HuH-7.5 (cell line): Measurements from ENCODE around the gene ISG15.
A peak's percentile ranks its signal among the peaks of the same experiment; 100 is the strongest.

Experiments
- DNase-seq: peaks from one replicate; pipeline ENCODE4 v3.0.0; 2011; ENCODE audit warnings: low spot score

ISG15 gene

DNA sequence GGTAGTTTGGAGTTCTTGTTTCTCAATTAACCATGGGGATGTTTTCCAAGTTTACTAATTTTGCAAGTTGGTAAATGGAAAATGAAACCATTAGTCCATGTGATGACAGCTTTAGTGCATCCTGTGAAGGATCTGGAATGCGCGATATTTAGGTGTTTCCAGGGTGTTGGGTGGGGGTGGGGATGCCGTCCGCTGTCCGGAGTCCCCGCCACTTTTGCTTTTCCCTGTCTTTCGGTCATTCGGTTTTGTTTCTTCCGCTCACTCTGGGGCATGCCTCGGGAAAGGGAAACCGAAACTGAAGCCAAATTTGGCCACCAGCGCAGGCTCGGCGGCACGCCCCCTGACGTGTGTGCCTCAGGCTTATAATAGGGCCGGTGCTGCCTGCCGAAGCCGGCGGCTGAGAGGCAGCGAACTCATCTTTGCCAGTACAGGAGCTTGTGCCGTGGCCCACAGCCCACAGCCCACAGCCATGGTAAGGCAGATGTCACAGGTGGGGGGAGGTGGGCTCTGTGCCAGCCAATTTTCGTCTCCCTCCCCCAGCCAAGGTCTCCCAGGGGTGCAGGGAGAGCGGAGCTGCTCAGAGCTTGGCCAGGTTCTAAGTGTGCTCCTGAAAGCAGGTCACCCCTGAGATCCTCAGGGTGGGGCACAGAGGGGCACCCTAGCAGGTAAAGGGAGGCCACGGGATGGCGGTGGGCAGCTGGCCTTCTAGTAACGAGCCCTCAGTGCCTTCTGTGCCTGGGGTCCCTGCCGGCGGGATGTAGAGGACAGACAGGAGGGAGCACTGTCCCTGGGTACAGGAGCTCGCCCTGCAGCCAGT is at the start of gene ISG15:
Gene ISG15, plus strand, starts transcription at position 393 of the 817 bp plus-strand sequence. Its CDS starts 77 bp downstream, at position 470.
- no peak for DNase-seq

DNA sequence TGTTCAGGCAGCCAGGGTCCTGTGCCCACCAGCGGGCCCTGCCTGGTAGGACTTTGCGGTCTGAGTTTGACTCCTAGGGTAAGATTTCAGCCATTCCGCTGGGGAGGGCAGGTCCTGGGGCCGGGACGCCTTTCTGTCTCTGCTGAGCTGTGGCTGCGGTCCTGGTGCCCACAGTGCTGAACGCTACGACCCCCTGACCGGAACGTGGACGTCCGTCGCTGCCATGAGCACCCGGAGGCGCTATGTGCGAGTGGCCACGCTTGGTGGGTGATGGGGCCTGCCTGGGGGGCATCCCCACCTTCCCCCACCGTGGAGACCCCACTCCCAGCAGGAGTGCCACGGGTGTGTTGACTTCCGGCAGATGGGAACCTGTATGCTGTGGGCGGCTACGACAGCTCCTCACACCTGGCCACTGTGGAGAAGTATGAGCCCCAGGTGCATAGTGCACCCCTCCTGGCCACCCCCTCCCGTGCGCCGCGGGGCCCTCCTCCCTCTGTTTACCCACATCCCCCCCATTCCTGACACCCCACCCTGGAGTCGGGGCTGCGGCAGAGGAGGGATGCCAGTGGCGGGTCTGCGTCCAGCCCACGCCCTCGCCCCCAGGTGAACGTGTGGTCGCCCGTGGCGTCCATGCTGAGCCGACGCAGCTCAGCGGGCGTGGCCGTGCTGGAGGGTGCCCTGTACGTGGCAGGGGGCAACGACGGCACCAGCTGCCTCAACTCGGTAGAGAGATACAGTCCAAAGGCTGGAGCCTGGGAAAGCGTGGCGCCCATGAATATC is 49.4 kb upstream of the ISG15 start:
- no peak for DNase-seq

DNA sequence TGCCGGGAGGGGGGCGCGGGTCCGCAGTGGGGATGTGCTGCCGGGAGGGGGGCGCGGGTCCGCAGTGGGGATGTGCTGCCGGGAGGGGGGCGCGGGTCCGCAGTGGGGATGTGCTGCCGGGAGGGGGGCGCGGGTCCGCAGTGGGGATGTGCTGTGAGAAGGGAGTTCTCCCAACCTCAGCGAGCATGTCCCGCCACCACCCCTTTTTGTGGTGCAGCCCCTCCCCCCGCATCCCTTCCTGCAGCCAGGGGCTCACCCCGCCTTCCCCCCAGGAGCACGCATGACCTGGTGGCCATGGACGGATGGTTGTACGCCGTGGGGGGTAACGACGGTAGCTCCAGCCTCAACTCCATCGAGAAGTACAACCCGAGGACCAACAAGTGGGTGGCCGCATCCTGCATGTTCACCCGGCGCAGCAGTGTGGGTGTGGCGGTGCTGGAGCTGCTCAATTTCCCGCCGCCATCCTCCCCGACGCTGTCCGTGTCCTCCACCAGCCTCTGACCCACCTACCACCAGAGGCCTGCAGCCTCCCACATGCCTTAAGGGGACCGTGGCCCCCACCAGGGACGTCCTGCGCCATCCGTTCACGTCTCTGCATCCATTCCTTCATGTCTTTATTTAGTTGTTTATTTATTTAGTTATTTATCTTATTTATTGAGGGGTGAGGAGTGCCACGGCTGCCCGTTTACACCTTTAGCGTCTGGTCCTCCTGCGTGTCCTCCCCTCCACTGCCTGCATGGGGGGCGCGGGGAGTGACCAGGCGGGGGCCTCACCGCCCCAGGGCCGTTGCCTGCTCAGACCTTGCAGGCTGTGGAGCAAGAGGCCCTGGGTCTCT is 48.4 kb upstream of the ISG15 start:
- DNase-seq: no peak

DNA sequence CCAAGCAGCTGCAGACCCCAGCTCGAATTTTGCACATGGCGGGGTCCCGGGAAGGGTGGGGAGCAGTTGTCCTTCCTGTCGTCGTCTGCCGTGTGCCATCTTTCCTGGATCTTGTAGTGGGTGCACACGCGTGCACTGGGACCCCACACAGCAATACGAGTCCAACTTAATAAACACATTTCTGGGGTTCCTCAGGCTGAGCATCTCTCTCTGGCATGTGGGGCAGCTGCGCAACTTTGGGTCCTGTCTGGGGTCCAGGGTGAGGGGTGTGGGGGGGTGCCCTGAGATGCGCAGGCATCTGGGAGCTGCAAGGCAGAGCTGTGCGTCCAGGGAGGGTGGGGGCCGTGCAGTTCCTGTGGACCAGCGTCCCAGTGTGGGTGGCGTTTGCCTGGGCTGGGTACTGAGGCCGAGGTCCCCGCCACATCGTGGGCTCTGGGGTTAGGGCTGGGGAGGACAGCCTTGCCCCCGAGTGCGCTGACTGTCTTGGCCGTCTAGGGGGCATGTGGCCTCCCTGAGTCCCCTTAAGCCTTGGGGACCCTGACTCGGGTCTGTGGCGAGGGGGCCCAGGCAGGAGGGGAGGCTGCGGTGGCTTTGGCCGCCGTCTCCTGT is 47.7 kb upstream of the ISG15 start:
- no peak for DNase-seq

DNA sequence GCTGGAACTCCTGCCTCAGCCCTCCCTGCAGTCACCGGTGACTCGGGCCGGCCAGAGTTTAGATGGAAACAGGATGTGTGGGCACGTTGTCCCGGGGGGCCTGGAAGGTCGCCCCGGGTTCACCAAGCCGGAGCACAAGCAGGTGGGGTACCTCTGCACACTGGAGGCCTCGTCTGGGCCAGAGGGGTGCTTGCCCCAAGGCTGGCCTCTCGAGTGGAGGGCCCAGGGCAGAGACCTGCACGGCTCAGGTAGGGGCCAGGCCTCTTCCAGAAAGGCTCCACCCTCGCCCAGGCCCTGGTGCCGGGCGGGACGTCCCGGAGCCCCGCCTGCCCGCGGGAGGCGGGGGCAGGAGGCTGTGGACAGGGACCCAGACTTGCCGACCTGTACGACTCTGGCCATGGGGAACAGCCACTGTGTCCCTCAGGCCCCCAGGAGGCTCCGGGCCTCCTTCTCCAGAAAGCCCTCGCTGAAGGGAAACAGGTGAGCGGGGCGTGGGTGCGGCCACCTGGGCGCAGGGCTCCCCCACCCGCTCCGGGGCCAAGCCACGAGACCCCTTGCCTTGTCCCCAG is 47.1 kb upstream of the ISG15 start, which contains the start of gene PLEKHN1:
Gene PLEKHN1, plus strand, starts transcription at position 348 of the 569 bp plus-strand sequence. Its CDS starts 50 bp downstream, at position 398.
- peak; percentile 83 for DNase-seq

DNA sequence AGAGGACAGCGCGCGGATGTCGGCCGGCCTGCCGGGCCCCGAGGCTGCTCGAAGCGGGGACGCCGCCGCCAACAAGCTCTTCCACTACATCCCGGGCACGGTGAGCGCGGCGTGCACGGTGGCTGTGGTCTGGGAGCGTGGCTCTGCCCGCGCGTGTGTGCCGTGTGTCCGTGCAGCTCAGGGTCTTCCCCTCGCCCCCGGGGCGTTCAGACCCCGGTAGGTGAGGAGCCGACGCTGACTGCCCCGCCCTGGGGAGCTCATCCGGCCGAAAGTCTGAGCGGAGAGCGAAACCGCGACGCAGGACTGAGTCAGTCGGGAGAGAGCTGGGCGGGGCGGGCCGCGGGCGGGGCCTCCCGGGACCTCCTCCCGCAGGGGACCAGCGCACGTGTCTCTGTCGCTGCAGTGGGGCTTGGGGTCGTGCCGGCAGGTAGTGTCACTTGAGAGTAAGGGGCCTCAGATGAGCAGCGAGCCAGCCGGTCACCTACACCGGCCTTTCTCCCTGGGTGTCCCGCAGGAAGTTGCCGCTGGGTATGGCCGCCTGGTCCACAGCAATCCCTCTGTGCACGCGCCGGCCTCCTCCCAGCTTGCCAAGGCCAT is 46.5 kb upstream of the ISG15 start:
- peak; percentile 87 for DNase-seq

DNA sequence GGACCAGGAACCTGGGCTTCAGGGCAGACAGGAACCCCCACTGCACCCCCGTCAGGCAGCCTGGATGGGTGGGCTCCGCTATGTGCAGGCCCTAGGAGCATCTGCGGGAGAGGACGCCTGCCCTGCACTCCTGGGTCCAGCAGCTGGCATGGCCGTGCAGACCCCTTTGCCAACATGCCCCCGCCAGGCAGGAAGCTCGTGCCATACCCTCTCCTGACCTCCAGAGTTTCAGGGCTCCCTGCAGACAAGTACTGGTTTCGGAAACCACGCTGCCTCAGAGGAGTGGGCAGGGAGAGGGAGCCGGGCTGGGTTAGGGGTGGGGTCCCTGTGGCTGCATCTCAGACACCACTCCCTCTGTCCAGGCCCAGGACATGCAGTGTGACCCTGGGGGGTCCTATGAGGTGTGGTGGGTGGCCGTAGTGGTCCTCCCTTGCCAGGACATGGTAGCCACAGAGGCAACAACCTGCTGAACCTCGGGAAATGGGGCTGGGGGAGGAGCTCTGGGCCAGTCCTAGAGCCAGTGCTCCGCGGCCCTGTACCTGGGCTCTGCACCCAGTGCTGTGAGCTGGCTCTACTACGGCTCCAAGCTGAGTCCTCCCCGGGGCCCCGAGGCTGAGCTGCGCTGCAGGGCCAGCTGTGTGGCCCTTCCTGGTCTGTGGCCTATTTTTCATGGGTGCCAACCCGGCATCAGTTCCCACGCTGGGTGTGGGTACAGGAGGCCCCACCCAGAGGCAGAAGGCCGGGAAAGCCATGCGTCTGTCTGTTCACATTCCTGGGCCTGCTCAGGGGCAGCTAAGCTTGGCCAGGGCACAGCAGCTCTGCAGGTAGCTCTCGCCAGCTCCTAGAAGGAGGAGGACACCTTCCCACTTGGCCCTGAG is 45.6 kb upstream of the ISG15 start:
- no peak for DNase-seq

DNA sequence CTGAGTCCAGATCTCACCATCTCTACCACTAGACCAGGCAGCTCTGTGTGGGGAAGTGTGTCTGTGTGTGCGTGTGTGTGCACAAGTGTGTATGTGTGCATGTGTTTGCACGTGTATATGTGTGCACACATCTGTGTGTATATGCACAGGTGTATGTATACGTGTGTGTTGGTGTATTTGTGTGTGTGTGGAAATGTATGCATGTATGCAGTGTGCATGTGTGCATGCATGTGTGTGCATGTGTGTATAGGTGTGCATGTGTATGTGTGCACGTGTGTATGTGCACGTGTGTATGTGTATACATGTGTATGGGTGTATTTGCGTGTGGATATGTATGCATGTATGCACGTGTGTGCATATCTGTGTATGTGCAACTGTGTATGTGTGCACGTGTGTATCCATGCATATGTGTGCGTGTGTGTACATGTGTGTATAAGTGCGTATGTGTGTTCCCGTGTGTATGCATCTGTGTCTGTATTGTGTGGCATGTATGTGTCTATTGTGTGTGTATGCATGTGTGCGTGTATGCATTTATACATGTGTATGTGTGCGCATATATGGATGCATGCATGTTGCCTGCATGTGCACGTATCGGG is 43.9 kb upstream of the ISG15 start:
- no peak for DNase-seq

DNA sequence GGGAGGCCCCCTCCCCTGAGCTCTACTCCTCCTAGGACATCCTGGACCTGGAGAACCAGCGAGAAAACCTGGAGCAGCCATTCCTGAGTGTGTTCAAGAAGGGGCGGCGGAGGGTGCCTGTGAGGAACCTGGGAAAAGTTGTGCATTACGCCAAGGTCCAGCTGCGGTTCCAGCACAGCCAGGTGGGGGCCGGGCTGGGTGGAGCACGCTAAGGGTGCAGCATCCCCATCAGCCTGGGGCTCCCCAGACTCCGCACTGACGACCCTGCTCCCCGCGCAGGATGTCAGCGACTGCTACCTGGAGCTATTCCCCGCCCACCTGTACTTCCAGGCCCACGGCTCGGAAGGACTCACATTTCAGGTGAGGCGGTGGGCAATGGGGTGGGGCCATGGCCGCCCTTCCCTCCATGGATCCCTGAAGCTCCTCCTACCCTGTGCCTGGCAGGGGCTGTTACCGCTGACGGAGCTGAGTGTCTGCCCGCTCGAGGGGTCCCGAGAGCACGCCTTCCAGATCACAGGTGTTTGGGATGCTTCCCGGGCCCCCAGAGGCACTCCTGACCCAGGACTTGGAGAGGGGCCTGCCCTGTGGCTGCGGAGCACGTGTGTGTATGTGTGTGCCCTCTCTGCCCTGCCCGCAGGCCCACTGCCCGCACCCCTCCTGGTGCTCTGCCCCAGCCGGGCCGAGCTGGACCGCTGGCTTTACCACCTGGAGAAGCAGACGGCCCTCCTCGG is 42.9 kb upstream of the ISG15 start:
- DNase-seq: no peak

DNA sequence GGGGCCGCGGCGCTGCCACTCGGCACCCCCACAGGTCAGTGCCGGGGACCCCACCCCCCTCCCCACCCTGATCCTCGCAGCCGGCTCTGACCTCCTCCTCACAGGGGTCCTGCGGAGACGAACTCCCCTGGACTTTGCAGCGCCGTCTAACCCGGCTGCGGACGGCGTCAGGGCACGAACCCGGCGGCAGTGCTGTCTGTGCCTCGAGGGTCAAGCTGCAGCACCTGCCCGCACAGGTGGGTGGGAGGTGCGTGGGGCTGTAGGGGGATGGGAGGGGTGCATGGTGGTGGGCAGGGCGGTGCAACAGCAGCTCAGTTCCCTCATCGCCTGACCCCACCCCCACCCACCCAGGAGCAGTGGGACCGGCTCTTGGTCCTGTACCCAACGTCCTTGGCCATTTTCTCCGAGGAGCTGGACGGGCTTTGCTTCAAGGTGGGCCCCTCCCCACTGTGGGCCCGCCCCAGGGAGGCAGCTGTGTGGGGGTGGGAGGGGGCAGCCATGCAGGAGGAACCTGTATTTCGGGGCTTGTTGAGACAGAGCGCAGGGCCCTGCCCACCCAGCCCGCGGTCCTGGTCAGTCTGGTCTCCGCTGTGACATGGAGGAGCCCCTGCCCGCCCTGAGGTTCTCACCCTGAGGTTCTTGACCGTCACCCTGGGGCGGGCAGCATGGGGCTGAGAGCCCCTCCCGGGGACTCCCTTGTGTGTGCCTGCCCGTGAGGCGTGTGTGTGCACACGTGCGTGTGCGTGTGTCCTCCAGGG is 42.1 kb upstream of the ISG15 start:
- DNase-seq: no peak

DNA sequence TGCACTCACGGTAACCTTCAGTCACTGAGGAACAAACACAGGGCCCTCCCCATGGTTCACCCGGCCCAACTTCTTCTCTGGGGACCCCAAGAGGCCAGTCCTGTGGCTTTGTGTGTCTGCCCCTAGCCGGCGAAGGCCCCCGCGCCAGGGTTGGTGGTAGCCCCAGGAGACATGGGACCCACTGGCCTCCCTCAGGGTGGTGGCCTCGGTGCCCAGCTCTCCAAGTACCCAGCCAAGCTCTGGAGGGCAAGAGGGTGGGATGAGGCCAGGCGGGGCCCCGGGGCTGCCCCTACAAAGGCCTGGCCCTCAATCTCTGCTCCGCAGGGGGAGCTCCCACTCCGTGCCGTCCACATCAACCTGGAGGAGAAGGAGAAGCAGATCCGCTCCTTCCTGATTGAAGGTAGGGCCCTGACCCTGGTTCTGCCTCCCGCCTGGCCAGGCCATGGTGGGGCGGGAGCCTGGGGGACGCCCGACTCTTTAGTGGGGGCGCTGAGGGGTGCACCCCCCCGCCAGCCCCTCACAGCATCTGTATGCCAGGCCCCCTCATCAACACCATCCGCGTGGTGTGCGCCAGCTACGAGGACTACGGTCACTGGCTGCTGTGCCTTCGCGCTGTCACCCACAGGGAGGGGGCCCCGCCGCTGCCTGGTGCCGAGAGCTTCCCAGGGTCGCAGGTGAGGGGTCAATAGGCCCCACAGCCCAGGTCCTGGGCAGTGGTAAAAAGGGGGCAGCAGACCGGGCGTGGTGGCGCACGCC is 41.4 kb upstream of the ISG15 start:
- no peak for DNase-seq

DNA sequence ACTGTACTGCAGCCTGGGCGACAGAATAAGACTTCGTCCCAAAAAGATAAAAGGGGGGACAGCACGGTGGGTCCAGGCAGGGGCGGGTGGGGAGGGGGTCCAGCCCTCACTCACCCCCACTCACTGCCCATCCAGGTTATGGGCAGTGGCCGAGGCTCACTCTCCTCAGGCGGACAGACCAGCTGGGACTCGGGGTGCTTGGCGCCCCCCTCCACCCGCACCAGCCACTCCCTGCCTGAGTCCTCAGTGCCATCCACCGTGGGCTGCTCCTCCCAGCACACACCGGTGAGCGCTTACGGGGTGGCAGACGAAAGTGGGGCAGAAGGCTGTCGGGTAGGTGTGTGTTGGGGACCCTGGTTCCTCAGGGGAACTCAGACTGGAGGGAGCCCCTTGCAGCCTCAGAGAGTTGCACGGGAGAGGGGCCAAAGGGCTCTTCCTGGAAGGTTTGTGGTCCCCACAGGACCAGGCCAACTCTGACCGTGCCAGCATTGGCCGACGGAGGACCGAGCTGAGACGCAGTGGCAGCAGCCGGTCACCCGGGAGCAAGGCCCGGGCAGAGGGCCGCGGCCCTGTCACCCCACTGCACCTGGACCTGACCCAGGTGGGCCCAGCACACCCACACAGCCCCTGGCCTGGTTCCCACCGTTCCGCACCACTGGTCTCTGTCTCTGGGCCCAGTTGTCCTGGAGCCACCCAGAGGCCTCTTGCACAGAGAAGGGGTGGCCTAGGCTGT is 40.4 kb upstream of the ISG15 start:
- no peak for DNase-seq

DNA sequence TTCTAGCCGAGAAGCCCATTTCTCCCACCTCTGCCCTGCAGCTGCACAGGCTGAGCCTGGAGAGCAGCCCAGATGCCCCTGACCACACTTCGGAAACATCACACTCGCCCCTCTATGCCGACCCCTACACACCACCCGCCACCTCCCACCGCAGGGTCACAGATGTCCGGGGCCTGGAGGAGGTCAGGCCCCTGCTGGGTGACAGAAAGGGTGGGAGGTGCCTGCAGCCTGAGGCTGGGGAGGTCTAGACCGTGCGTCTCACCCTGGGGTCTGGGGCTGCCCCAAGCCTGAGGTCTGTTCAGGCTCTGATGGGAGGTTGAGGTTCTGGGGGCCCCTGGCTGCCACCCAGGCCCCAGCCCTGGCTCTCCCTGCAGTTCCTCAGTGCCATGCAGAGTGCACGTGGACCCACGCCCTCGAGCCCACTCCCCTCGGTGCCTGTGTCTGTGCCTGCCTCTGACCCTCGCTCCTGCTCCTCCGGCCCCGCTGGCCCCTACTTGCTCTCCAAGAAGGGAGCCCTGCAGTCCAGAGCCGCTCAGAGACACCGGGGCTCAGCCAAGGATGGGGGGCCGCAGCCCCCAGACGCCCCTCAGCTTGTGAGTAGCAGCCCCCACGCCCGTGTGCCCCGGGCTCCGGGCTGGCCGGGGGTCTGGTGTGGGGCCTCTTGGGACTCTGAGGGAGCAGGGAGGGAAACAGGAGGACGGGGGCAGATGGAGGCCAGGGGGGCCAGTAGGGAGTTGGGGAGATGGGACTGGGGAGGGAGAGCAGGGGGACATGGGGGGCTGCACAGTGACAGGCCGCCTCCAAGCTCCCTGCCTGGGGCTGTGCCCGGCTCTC is 39.6 kb upstream of the ISG15 start:
- no peak for DNase-seq

DNA sequence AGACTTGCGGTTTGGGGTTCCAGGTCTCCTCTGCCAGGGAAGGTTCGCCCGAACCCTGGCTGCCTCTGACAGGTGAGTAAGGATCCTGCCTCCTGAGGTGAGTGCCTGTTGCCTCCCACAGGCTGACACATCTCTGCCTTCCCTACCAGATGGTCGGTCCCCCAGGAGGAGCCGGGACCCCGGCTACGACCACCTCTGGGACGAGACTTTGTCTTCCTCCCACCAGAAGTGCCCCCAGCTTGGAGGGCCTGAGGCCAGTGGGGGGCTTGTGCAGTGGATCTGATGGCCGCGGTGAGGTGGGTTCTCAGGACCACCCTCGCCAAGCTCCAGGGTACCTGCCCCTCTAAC is 39.0 kb upstream of the ISG15 start:
- no peak for DNase-seq

DNA sequence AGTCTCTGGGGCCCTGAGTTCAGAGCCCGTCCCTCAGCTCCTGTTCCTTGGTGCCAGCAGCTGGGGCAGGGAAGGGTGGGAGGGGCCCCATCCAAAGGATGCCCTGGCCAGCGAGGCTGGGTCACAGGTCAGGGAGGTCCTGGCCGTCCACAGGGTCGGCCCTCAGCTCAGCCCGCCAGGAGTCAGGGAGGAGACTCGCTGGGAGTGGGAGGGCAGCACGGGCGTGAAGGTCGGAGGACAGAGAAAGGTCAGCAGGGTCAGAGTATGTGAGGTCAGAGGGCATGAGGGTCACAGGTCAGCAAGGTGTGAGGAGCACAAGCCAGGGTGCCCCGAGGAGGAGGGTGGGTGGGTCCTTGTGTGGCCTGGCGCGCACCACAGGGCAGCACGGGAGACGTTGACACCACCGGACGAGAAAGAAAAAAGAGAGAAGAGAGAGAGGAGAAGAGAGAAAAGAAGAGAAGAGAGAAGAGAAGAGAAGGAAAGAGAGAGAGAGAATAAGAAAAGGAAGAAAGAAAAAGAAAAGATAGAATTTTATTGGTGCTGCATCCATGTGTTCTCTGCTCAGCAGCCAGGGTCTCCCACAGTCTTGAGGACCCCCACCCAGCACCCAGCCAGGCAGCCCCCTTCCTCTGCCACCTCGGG is 38.5 kb upstream of the ISG15 start:
- no peak for DNase-seq
